ENCODE data around the gene BRD4.
A peak's percentile ranks its signal among the peaks of the same experiment; 100 is the strongest.

Gene BRD4

DNA sequence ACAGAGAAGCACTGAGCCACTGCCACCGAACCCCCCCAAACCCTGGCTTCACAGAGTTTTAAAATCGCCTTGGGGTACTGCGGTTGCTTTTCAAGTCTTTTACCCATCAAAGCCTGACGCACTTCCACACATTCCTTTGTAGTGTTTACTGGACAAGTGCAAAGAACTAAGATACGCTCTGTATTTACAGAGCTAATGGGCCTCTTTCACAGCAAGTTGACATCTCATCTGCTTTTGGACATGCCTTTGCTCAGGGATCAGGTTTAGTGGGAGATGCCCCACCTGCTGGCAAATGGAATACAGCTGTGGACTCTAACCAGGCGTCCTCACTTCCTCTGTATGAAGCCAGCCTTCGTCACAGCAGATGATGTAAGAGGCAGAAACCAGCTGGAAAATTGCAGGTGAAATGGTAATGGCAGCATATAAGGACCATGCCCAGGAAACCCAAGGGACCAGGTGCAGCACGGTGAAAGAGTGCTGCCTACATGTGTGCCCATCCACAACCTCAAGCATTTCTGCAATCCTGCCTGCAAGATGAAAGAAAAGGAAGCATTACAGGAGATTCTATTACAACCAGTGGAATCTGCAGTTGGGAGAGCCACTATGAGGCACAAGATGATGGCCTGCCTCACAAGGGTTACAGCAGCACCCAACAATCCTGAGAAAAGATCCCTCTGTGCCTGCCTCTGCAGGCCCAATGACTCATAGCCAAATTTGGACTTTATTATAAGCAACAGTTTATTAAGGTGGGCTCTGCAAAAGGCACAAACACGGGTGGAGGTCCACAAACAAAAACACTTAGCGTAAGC, 34.7 kb downstream of the BRD4 start:
- TF ChIP-seq TAF1 (IDR thresholded peaks at IDR 0.05; ENCODE audit: low read depth) (no peak), CREB1 (IDR thresholded peaks at IDR 0.05; ENCODE audit: low read depth) (no peak), RAD21 (IDR thresholded peaks at IDR 0.05; ENCODE audit: low read depth) (no peak), CEBPB (IDR thresholded peaks at IDR 0.05) (0 out of 2 replicates have a peak, but pooled peaks have one; percentile 30), FOXM1 (IDR thresholded peaks at IDR 0.05; ENCODE audit: borderline replicate concordance, low read depth) (no peak), ZBTB7A (IDR thresholded peaks at IDR 0.05; ENCODE audit: low read depth) (no peak)
- TF ChIP-seq, protein P1, sequence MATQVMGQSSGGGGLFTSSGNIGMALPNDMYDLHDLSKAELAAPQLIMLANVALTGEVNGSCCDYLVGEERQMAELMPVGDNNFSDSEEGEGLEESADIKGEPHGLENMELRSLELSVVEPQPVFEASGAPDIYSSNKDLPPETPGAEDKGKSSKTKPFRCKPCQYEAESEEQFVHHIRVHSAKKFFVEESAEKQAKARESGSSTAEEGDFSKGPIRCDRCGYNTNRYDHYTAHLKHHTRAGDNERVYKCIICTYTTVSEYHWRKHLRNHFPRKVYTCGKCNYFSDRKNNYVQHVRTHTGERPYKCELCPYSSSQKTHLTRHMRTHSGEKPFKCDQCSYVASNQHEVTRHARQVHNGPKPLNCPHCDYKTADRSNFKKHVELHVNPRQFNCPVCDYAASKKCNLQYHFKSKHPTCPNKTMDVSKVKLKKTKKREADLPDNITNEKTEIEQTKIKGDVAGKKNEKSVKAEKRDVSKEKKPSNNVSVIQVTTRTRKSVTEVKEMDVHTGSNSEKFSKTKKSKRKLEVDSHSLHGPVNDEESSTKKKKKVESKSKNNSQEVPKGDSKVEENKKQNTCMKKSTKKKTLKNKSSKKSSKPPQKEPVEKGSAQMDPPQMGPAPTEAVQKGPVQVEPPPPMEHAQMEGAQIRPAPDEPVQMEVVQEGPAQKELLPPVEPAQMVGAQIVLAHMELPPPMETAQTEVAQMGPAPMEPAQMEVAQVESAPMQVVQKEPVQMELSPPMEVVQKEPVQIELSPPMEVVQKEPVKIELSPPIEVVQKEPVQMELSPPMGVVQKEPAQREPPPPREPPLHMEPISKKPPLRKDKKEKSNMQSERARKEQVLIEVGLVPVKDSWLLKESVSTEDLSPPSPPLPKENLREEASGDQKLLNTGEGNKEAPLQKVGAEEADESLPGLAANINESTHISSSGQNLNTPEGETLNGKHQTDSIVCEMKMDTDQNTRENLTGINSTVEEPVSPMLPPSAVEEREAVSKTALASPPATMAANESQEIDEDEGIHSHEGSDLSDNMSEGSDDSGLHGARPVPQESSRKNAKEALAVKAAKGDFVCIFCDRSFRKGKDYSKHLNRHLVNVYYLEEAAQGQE (IDR thresholded peaks at IDR 0.05; ENCODE audit: low read depth), result no peak

DNA sequence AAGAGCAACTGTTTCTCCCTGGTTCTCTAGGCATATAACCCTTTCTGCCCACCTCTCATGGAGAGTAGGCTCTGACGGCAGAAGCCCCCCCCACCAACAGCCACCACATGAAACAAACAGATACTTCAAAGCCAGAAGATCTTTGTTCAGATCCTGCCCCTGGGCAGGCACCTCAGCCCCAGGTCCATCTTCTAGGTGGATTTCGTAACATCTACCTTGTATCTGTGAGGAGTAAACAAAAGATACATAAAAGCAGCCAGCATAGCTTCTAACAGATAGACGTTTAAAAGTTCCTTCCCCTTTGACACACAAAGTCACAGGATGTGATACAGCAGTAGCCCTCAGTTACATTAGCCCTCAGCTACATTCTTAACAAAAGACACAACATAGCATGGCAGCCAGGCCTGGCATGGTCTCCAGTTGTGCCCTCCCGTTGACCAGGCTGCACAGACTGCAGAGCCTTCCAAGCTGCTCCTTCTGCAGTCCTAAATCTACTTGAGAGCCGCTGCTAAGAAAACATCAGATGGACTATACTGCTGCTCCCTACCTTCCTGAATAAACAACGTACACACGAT, 35.4 kb downstream of the BRD4 start:
- TF ChIP-seq CREB1 (IDR thresholded peaks at IDR 0.05; ENCODE audit: low read depth) (no peak), RAD21 (IDR thresholded peaks at IDR 0.05; ENCODE audit: low read depth) (no peak), TAF1 (IDR thresholded peaks at IDR 0.05; ENCODE audit: low read depth) (no peak), YY1 (IDR thresholded peaks at IDR 0.05; ENCODE audit: low read depth) (no peak), ZBTB7A (IDR thresholded peaks at IDR 0.05; ENCODE audit: low read depth) (no peak), EGR1 (IDR thresholded peaks at IDR 0.05) (no peak), CEBPB (IDR thresholded peaks at IDR 0.05) (no peak), TCF12 (IDR thresholded peaks at IDR 0.05; ENCODE audit: low read depth) (no peak), EP300 (IDR thresholded peaks at IDR 0.05; ENCODE audit: borderline replicate concordance) (no peak), TEAD4 (IDR thresholded peaks at IDR 0.05) (no peak), FOXM1 (IDR thresholded peaks at IDR 0.05; ENCODE audit: borderline replicate concordance, low read depth) (no peak), NFIC (IDR thresholded peaks at IDR 0.05) (no peak)
- TF ChIP-seq, protein P2, sequence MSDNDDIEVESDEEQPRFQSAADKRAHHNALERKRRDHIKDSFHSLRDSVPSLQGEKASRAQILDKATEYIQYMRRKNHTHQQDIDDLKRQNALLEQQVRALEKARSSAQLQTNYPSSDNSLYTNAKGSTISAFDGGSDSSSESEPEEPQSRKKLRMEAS (IDR thresholded peaks at IDR 0.05), result no peak

DNA sequence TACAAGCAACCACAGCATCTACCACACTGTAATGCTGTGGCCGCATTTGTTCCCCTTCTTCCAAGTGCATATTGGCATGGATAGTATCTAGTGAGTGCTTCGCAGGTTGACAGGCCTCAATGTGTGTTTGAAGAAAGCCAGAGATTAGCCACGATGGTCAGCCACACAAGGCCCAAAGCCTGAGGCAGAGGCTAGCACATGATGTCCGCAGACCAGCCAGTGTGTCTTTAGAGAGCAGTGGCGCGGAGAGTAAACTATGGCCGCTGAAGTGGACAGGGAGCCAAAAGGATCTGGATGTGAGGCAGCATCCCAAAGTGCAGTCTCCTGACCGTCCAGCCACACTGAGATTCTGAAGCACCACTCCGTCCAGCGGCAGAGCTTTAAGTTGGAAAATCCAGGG, 36.0 kb downstream of the BRD4 start:
- TF ChIP-seq FOXM1 (IDR thresholded peaks at IDR 0.05; ENCODE audit: borderline replicate concordance, low read depth) (no peak), NFIC (IDR thresholded peaks at IDR 0.05) (no peak), TAF1 (IDR thresholded peaks at IDR 0.05; ENCODE audit: low read depth) (no peak), TCF12 (IDR thresholded peaks at IDR 0.05; ENCODE audit: low read depth) (no peak), TEAD4 (IDR thresholded peaks at IDR 0.05) (no peak), EP300 (IDR thresholded peaks at IDR 0.05; ENCODE audit: borderline replicate concordance) (no peak), ZBTB7A (IDR thresholded peaks at IDR 0.05; ENCODE audit: low read depth) (no peak), YY1 (IDR thresholded peaks at IDR 0.05; ENCODE audit: low read depth) (no peak), CEBPB (IDR thresholded peaks at IDR 0.05) (no peak), RAD21 (IDR thresholded peaks at IDR 0.05; ENCODE audit: low read depth) (no peak), EGR1 (IDR thresholded peaks at IDR 0.05) (no peak)
- TF ChIP-seq, protein P2 (IDR thresholded peaks at IDR 0.05), result no peak
- TF ChIP-seq, protein P1 (IDR thresholded peaks at IDR 0.05; ENCODE audit: low read depth), result no peak
- TF ChIP-seq, protein P3, sequence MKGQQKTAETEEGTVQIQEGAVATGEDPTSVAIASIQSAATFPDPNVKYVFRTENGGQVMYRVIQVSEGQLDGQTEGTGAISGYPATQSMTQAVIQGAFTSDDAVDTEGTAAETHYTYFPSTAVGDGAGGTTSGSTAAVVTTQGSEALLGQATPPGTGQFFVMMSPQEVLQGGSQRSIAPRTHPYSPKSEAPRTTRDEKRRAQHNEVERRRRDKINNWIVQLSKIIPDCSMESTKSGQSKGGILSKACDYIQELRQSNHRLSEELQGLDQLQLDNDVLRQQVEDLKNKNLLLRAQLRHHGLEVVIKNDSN (IDR thresholded peaks at IDR 0.05), result no peak

DNA sequence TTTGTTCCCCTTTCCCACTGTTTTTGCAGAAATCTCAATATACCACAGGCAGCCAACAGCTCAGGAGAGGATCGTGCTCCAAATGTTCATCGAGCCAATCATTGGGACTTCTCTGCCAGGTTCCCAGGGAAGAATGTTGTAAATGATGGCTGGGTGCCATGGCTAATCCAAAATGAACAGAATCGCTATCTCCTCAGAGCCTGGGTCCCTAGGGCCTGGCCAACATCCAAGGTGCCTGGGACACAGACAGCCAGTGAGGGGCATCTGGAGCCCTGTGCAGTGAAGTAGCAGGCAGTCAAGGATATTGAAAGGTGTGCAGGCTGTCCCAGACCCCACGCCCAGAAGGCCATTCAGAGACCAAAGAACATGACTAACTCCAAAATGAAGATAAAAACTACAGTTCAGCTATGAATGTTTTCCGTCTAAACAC, 37.8 kb downstream of the BRD4 start:
- no peak for TF ChIP-seq YY1 (IDR thresholded peaks at IDR 0.05; ENCODE audit: low read depth)
- no peak for TF ChIP-seq FOXM1 (IDR thresholded peaks at IDR 0.05; ENCODE audit: borderline replicate concordance, low read depth)
- no peak for TF ChIP-seq TCF12 (IDR thresholded peaks at IDR 0.05; ENCODE audit: low read depth)
- TF ChIP-seq TEAD4 (IDR thresholded peaks at IDR 0.05), result no peak
- TF ChIP-seq ZBTB7A (IDR thresholded peaks at IDR 0.05; ENCODE audit: low read depth), result no peak
- no peak for TF ChIP-seq NFIC (IDR thresholded peaks at IDR 0.05)
- no peak for TF ChIP-seq CREB1 (IDR thresholded peaks at IDR 0.05; ENCODE audit: low read depth)
- no peak for TF ChIP-seq RAD21 (IDR thresholded peaks at IDR 0.05; ENCODE audit: low read depth)
- TF ChIP-seq EGR1 (IDR thresholded peaks at IDR 0.05), result no peak
- TF ChIP-seq CEBPB (IDR thresholded peaks at IDR 0.05), result no peak
- TF ChIP-seq, protein P2 (IDR thresholded peaks at IDR 0.05), result no peak
- no peak for TF ChIP-seq EP300 (IDR thresholded peaks at IDR 0.05; ENCODE audit: borderline replicate concordance)
- TF ChIP-seq, protein P1 (IDR thresholded peaks at IDR 0.05; ENCODE audit: low read depth), result no peak
